ENCODE results near the gene DDX1.
"Not testable (repeated sequence)": the region's sequence is repeated elsewhere in the genome, so short reads cannot be mapped to it uniquely, and the experiment has no call there.

DDX1 gene

GRCh38 chr2:15620340-15620739, 28.7 kb downstream of the DDX1 start:
- TF ChIP-seq, protein P1, sequence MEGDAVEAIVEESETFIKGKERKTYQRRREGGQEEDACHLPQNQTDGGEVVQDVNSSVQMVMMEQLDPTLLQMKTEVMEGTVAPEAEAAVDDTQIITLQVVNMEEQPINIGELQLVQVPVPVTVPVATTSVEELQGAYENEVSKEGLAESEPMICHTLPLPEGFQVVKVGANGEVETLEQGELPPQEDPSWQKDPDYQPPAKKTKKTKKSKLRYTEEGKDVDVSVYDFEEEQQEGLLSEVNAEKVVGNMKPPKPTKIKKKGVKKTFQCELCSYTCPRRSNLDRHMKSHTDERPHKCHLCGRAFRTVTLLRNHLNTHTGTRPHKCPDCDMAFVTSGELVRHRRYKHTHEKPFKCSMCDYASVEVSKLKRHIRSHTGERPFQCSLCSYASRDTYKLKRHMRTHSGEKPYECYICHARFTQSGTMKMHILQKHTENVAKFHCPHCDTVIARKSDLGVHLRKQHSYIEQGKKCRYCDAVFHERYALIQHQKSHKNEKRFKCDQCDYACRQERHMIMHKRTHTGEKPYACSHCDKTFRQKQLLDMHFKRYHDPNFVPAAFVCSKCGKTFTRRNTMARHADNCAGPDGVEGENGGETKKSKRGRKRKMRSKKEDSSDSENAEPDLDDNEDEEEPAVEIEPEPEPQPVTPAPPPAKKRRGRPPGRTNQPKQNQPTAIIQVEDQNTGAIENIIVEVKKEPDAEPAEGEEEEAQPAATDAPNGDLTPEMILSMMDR (IDR thresholded peaks at IDR 0.05; ENCODE audit: low read depth, low read length) = no peak
- no peak for DNase-seq (ENCODE audit: low read depth)
- H3K4me3 ChIP-seq (ENCODE audit: low read depth, low read length) = no peak overlapping the region

- TF ChIP-seq, protein P1 (IDR thresholded peaks at IDR 0.05; ENCODE audit: low read depth, low read length) = no peak
- no peak for TF ChIP-seq POLR2A (IDR thresholded peaks at IDR 0.05; ENCODE audit: extremely low read depth, insufficient read length)
- no peak for TF ChIP-seq MYC (IDR thresholded peaks at IDR 0.05; ENCODE audit: low read depth, low read length)
- TF ChIP-seq, protein P2, sequence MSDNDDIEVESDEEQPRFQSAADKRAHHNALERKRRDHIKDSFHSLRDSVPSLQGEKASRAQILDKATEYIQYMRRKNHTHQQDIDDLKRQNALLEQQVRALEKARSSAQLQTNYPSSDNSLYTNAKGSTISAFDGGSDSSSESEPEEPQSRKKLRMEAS (IDR thresholded peaks at IDR 0.05; ENCODE audit: low read depth, low read length) = no peak
- no peak overlapping the region for H3K4me3 ChIP-seq (ENCODE audit: low read depth, low read length)
- DNase-seq (ENCODE audit: low read depth) = no peak
Measured at GRCh38 chr2:15620857-15621471, 29.3 kb downstream of the DDX1 start.

- not testable (repeated sequence) for H3K4me3 ChIP-seq (ENCODE audit: low read depth, low read length); DNase-seq (ENCODE audit: low read depth)
Measured at GRCh38 chr2:15621472-15621870, 29.8 kb downstream of the DDX1 start.

- H3K4me3 ChIP-seq (ENCODE audit: low read depth, low read length) = no peak overlapping the region
- DNase-seq (ENCODE audit: low read depth) = no peak
- no peak for TF ChIP-seq POLR2A (IDR thresholded peaks at IDR 0.05; ENCODE audit: extremely low read depth, insufficient read length)
- no peak for TF ChIP-seq MYC (IDR thresholded peaks at IDR 0.05; ENCODE audit: low read depth, low read length)
- TF ChIP-seq, protein P1 (IDR thresholded peaks at IDR 0.05; ENCODE audit: low read depth, low read length) = no peak
- TF ChIP-seq, protein P2 (IDR thresholded peaks at IDR 0.05; ENCODE audit: low read depth, low read length) = no peak
Measured at GRCh38 chr2:15622214-15622613, 30.5 kb downstream of the DDX1 start.

GRCh38 chr2:15622614-15623480, 31.2 kb downstream of the DDX1 start:
- TF ChIP-seq, protein P1 (IDR thresholded peaks at IDR 0.05; ENCODE audit: low read depth, low read length) = no peak
- no peak for TF ChIP-seq MYC (IDR thresholded peaks at IDR 0.05; ENCODE audit: low read depth, low read length)
- TF ChIP-seq, protein P2 (IDR thresholded peaks at IDR 0.05; ENCODE audit: low read depth, low read length) = no peak
- no peak for TF ChIP-seq POLR2A (IDR thresholded peaks at IDR 0.05; ENCODE audit: extremely low read depth, insufficient read length)
- H3K4me3 ChIP-seq (ENCODE audit: low read depth, low read length) = no peak overlapping the region
- no peak for DNase-seq (ENCODE audit: low read depth)

DNA sequence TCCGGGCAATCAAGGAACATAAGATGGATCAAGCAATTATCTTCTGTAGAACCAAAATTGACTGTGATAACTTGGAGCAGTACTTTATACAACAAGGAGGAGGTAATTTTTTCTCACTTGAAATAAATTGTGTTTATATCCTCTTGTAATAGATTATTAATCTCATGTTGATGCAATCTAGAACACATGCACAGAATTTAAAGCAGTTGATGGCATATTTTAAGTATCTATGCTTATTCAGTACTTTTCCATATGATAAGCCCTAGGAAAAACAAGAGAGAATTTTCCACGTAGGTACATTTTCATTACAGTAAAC, 31.8 kb downstream of the DDX1 start:
- TF ChIP-seq MYC (IDR thresholded peaks at IDR 0.05; ENCODE audit: low read depth, low read length) (no peak), POLR2A (IDR thresholded peaks at IDR 0.05; ENCODE audit: extremely low read depth, insufficient read length) (no peak)
- TF ChIP-seq, protein P1 (IDR thresholded peaks at IDR 0.05; ENCODE audit: low read depth, low read length) = no peak
- TF ChIP-seq, protein P2 (IDR thresholded peaks at IDR 0.05; ENCODE audit: low read depth, low read length) = no peak

More for the DNA sequence above, 31.8 kb downstream of the DDX1 start:
- no peak overlapping the region for H3K4me3 ChIP-seq (ENCODE audit: low read depth, low read length)
- DNase-seq (ENCODE audit: low read depth) = no peak
